ENCODE results near the gene CMTM1. TPM values are rescaled to one million over a fixed set of nuclear protein-coding genes. Genes with fewer than 3 reads are reported as not detected.
"Not testable (repeated sequence)": the region's sequence is repeated elsewhere in the genome, so short reads cannot be mapped to it uniquely, and the experiment has no call there.

Gene CMTM1
- total and polyA plus RNA-seq, 4 donors: 1.7 to 7.3 (median 2.6) TPM; not detected in 1

DNA sequence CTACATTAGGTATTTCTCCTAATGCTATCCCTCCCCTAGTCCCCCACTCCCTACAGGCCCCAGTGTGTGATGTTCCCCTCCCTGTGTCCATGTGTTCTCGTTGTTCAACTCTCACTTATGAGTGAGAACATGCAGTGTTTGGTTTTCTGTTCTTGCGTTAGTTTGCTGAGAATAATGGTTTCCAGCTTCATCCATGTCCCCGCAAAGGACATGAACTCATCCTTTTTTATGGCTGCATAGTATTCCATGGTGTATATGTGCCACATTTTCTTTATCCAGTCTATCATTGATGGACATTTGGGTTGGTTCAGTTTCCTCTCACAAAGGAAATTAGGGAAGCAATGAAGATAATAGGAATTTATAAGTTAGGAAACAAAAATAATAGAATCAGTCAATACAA lies 1.0 kb downstream of the CMTM1 start:
- intact Hi-C loops (cut with DNase I); H3K4me3 ChIP-seq (ENCODE audit: low read length in 2 of 2); DNase-seq; H3K4me1 ChIP-seq (ENCODE audit: control insufficient read depth in 1 of 2, insufficient read depth in 2 of 2, low read length in 2 of 2); H3K9me3 ChIP-seq (ENCODE audit: control insufficient read depth, low read length); H3K36me3 ChIP-seq (ENCODE audit: control insufficient read depth in 1 of 2, insufficient read depth in 2 of 2, low read length in 1 of 2); H3K27me3 ChIP-seq (ENCODE audit: control insufficient read depth in 1 of 2, insufficient read depth in 2 of 2, low read length in 1 of 2); H3K27ac ChIP-seq (ENCODE audit: low read depth in 1 of 2, low read length in 2 of 2); ATAC-seq (ENCODE audit: low FRiP score): not testable (repeated sequence)
- WGBS, 2 donors: 89 to 97% methylated on average over 3 of the region's 3 CpGs

DNA sequence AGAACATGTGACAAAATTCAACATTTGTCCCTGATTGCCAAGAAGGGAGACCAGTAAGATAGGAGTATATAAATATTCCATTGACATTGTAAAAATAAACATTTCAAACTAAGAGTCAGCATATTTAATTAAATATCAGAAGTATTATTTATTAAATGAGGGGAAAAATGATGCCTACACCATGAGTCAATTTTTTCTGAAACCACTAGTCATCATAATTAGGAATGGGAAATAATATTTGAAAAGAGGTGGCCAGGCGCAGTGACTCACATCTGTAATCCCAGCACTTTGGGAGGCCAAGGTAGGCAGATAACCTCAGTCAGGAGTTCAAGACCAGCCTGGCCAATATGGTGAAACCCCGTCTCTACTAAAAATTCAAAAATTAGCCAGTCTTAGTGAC lies 2.1 kb downstream of the CMTM1 start:
- intact Hi-C loops (cut with DNase I): no loop called here
- Histone ChIP-seq H3K4me3 (ENCODE audit: low read length in 2 of 2) (no peak overlapping the region), H3K9me3 (ENCODE audit: control insufficient read depth, low read length) (no peaks in the 10 kb centered on the region), H3K36me3 (ENCODE audit: control insufficient read depth in 1 of 2, insufficient read depth in 2 of 2, low read length in 1 of 2) (peaks cover 0 to 5% of the 10 kb centered on the region in 2 donors), H3K27ac (ENCODE audit: low read depth in 1 of 2, low read length in 2 of 2) (no peak overlapping the region), H3K4me1 (ENCODE audit: control insufficient read depth in 1 of 2, insufficient read depth in 2 of 2, low read length in 2 of 2) (no peaks in the 10 kb centered on the region), H3K27me3 (ENCODE audit: control insufficient read depth in 1 of 2, insufficient read depth in 2 of 2, low read length in 1 of 2) (no peaks in the 10 kb centered on the region)
- no peak for DNase-seq
- no peak for ATAC-seq (ENCODE audit: low FRiP score)
- WGBS, 2 donors: 89 to 91% methylated on average over 2 of the region's 2 CpGs

DNA sequence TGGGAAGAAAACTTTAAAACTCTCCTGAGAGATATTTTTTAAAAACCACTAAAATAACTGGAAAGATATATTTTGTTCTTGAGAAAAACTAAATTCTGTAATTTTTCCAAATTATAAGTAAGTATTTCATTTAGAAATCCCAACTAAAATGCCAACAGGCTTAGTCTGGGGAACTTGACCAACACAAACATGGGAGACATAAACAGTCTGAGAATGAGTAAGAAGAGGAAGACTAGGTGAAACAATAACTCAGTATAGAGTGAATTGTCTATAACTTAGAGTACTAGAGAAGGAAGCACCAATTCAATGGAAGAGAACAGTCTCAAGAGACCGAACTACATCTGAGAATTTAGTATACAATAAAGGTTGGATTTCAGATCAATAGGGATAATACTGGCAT lies 2.9 kb downstream of the CMTM1 start:
- peaks cover 0 to 5% of the 10 kb centered on the region in 2 donors for H3K36me3 ChIP-seq (ENCODE audit: control insufficient read depth in 1 of 2, insufficient read depth in 2 of 2, low read length in 1 of 2)
- 88 to 95% methylated on average over 1 of the region's 1 CpG for WGBS, 2 donors
- H3K4me3 ChIP-seq (ENCODE audit: low read length in 2 of 2): no peak overlapping the region
- no peak for ATAC-seq (ENCODE audit: low FRiP score)
- no peak for DNase-seq
- no peaks in the 10 kb centered on the region for H3K9me3 ChIP-seq (ENCODE audit: control insufficient read depth, low read length)
- H3K27me3 ChIP-seq (ENCODE audit: control insufficient read depth in 1 of 2, insufficient read depth in 2 of 2, low read length in 1 of 2): no peaks in the 10 kb centered on the region
- intact Hi-C loops (cut with DNase I): no loop called here
- H3K4me1 ChIP-seq (ENCODE audit: control insufficient read depth in 1 of 2, insufficient read depth in 2 of 2, low read length in 2 of 2): no peaks in the 10 kb centered on the region
- no peak overlapping the region for H3K27ac ChIP-seq (ENCODE audit: low read depth in 1 of 2, low read length in 2 of 2)

DNA sequence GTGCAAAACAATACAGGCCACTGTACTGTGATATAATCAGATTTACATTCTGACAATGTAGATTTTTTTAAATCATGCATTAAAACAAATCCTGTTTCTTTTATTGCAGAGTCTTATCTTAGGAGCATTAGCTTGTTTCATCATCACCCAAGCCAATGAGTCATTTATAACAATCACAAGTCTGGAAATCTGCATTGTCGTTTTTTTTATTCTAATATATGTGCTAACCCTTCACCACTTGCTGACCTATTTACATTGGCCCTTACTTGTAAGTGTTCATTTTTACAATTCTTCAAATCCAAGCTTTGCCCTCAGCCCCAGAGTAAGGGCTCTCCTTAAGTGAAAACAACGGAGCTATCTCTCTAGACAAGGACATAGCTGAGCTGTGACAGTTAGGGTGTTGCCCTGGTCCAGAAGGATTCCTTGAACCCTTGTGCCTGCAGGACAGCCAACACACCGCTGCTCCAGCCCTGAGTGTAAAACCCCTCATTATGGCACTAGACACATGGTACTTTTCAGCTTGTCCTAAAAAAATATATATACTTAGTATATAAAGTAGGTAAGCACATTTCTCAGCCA lies 3.7 kb downstream of the CMTM1 start:
- Histone ChIP-seq H3K9me3 (ENCODE audit: control insufficient read depth, low read length) (no peaks in the 10 kb centered on the region), H3K27me3 (ENCODE audit: control insufficient read depth in 1 of 2, insufficient read depth in 2 of 2, low read length in 1 of 2) (no peaks in the 10 kb centered on the region), H3K36me3 (ENCODE audit: control insufficient read depth in 1 of 2, insufficient read depth in 2 of 2, low read length in 1 of 2) (peaks cover 0 to 5% of the 10 kb centered on the region in 2 donors), H3K27ac (ENCODE audit: low read depth in 1 of 2, low read length in 2 of 2) (no peak overlapping the region), H3K4me1 (ENCODE audit: control insufficient read depth in 1 of 2, insufficient read depth in 2 of 2, low read length in 2 of 2) (no peaks in the 10 kb centered on the region), H3K4me3 (ENCODE audit: low read length in 2 of 2) (no peak overlapping the region)
- ATAC-seq (ENCODE audit: low FRiP score): no peak
- 11% methylated on average over 3 of the region's 3 CpGs for WGBS, 2 donors
- DNase-seq: no peak
- intact Hi-C loops (cut with DNase I): no loop called here

DNA sequence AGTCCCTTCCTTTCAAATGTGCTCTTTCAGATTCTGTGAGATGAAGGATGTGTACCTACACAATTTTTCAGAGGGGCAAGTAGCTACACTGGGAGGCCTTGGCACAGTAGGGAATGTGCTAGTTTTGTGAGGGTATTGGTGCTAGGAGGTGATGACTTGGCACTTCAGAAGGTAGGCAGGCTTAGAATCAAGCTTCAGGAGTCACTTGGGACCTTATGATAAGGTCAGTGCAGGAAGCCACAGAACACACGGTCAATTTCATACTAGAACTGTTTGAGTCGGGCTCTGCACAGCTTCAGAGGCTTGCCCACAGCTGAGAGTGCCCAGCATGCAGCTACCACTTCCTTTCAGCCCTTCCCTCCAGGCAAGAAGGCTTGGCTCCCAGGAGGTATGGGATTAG lies 6.1 kb downstream of the CMTM1 start:
- 56 to 64% methylated on average over 2 of the region's 2 CpGs for WGBS, 2 donors
- Histone ChIP-seq H3K9me3 (ENCODE audit: control insufficient read depth, low read length) (no peaks in the 10 kb centered on the region), H3K27me3 (ENCODE audit: control insufficient read depth in 1 of 2, insufficient read depth in 2 of 2, low read length in 1 of 2) (no peaks in the 10 kb centered on the region), H3K36me3 (ENCODE audit: control insufficient read depth in 1 of 2, insufficient read depth in 2 of 2, low read length in 1 of 2) (no peaks in the 10 kb centered on the region), H3K4me3 (ENCODE audit: low read length in 2 of 2) (no peak overlapping the region), H3K27ac (ENCODE audit: low read depth in 1 of 2, low read length in 2 of 2) (no peak overlapping the region), H3K4me1 (ENCODE audit: control insufficient read depth in 1 of 2, insufficient read depth in 2 of 2, low read length in 2 of 2) (no peaks in the 10 kb centered on the region)
- ATAC-seq (ENCODE audit: low FRiP score) (no peak), DNase-seq (no peak)
- intact Hi-C loops (cut with DNase I): no loop called here

DNA sequence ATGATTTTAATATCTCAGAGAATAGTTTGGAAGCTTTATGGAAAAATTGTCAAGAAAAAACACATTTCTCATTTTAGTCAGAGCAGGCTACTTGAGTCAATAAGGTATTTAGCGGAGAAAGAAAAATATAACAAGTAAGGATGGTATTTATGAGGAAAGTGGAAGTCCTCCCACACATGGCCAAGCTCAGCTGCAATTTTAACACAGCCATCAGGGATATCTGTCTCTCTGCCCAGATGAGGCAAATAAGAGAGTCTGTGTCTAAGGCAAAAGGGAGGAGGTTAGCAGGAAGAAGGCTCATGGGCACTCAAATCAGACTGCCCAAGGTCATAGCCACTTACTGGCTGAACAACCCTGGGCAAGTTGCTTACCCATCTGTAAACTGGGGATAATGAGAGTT lies 7.8 kb downstream of the CMTM1 start:
- ATAC-seq (ENCODE audit: low FRiP score): no peak
- intact Hi-C loops (cut with DNase I): no loop called here
- no peaks in the 10 kb centered on the region for H3K9me3 ChIP-seq (ENCODE audit: control insufficient read depth, low read length)
- no peaks in the 10 kb centered on the region for H3K27me3 ChIP-seq (ENCODE audit: control insufficient read depth in 1 of 2, insufficient read depth in 2 of 2, low read length in 1 of 2)
- no peak for DNase-seq
- no peak overlapping the region for H3K27ac ChIP-seq (ENCODE audit: low read depth in 1 of 2, low read length in 2 of 2)
- WGBS, 2 donors: 77 to 79% methylated on average over 1 of the region's 1 CpG
- no peaks in the 10 kb centered on the region for H3K36me3 ChIP-seq (ENCODE audit: control insufficient read depth in 1 of 2, insufficient read depth in 2 of 2, low read length in 1 of 2)
- no peak overlapping the region for H3K4me3 ChIP-seq (ENCODE audit: low read length in 2 of 2)
- no peaks in the 10 kb centered on the region for H3K4me1 ChIP-seq (ENCODE audit: control insufficient read depth in 1 of 2, insufficient read depth in 2 of 2, low read length in 2 of 2)

DNA sequence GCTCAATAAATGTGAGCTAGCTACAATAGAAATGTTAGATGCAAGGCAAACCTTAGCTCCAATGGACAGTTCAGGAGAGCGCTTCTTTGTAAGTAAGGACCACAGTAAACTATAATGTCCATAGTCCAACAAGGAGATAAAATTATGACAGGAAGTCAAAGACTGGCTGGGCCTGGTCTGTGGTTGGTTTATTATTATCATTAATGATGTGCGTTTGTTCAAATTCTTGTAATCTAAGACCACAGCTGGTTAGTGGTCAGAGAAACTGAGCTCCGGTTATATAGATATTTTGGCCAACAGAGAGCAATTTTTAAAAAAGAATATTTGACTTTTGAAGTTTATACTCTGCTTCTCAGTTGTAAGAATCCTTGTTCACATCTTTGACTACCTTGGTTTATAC lies 8.3 kb downstream of the CMTM1 start:
- no peaks in the 10 kb centered on the region for H3K27me3 ChIP-seq (ENCODE audit: control insufficient read depth in 1 of 2, insufficient read depth in 2 of 2, low read length in 1 of 2)
- no peak overlapping the region for H3K27ac ChIP-seq (ENCODE audit: low read depth in 1 of 2, low read length in 2 of 2)
- no peaks in the 10 kb centered on the region for H3K4me1 ChIP-seq (ENCODE audit: control insufficient read depth in 1 of 2, insufficient read depth in 2 of 2, low read length in 2 of 2)
- no peaks in the 10 kb centered on the region for H3K9me3 ChIP-seq (ENCODE audit: control insufficient read depth, low read length)
- no peaks in the 10 kb centered on the region for H3K36me3 ChIP-seq (ENCODE audit: control insufficient read depth in 1 of 2, insufficient read depth in 2 of 2, low read length in 1 of 2)
- no peak for DNase-seq
- ATAC-seq (ENCODE audit: low FRiP score): no peak
- 93 to 96% methylated on average over 3 of the region's 3 CpGs for WGBS, 2 donors
- no peak overlapping the region for H3K4me3 ChIP-seq (ENCODE audit: low read length in 2 of 2)
- intact Hi-C loops (cut with DNase I): no loop called here

DNA sequence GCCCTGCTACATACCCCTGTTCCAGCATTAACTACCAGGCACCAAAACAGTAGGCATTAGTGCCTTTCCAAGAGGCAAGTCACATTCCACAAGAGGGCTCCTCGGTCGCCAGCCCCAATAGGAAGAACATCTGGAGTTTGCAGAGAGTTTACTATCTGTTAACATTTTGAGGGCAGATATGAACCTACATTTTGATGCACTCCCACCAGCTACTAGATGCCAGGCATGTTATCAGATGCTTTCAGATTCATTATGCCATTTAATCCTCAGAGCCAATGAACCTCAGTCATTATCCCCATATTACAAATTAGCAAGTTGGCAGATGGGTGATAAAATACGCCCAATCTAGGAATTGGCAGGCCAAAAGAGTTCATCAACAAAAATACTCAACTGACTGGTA lies 8.8 kb downstream of the CMTM1 start:
- DNase-seq (no peak), ATAC-seq (ENCODE audit: low FRiP score) (no peak)
- no peaks in the 10 kb centered on the region for H3K9me3 ChIP-seq (ENCODE audit: control insufficient read depth, low read length)
- H3K27me3 ChIP-seq (ENCODE audit: control insufficient read depth in 1 of 2, insufficient read depth in 2 of 2, low read length in 1 of 2): no peaks in the 10 kb centered on the region
- no peaks in the 10 kb centered on the region for H3K36me3 ChIP-seq (ENCODE audit: control insufficient read depth in 1 of 2, insufficient read depth in 2 of 2, low read length in 1 of 2)
- intact Hi-C loops (cut with DNase I): no loop called here
- H3K27ac ChIP-seq (ENCODE audit: low read depth in 1 of 2, low read length in 2 of 2): no peak overlapping the region
- H3K4me1 ChIP-seq (ENCODE audit: control insufficient read depth in 1 of 2, insufficient read depth in 2 of 2, low read length in 2 of 2): no peaks in the 10 kb centered on the region
- H3K4me3 ChIP-seq (ENCODE audit: low read length in 2 of 2): no peak overlapping the region
- 96 to 100% methylated on average over 3 of the region's 3 CpGs for WGBS, 2 donors

DNA sequence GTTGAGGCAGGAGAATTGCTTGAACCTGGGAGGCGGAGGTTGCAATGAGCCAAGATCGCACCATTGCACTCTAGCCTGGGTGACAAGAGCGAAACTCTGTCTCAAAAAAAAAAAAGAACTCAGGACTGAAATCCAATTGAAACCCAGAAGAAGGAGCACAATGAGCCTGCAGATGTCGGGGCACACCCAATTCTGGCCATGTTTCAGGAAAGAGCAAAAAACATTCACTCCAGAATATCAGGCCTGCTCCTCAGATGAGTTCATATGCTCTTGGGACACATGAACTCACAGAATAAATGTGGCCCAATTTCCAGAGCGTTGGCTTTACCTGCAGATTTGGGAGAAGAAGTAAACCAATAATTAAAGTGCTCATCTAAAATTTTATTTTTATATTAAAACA lies 10.1 kb downstream of the CMTM1 start:
- Histone ChIP-seq H3K27me3 (ENCODE audit: control insufficient read depth in 1 of 2, insufficient read depth in 2 of 2, low read length in 1 of 2) (no peaks in the 10 kb centered on the region), H3K27ac (ENCODE audit: low read depth in 1 of 2, low read length in 2 of 2) (no peak overlapping the region), H3K36me3 (ENCODE audit: control insufficient read depth in 1 of 2, insufficient read depth in 2 of 2, low read length in 1 of 2) (no peaks in the 10 kb centered on the region), H3K4me1 (ENCODE audit: control insufficient read depth in 1 of 2, insufficient read depth in 2 of 2, low read length in 2 of 2) (peaks cover 0 to 4% of the 10 kb centered on the region in 2 donors), H3K9me3 (ENCODE audit: control insufficient read depth, low read length) (no peaks in the 10 kb centered on the region), H3K4me3 (ENCODE audit: low read length in 2 of 2) (no peak overlapping the region)
- no peak for ATAC-seq (ENCODE audit: low FRiP score)
- DNase-seq: no peak
- intact Hi-C loops (cut with DNase I): no loop called here
- 96 to 99% methylated on average over 5 of the region's 5 CpGs for WGBS, 2 donors
